Measurements from ENCODE around the gene ANKRD22.
"Not testable (repeated sequence)": the region's sequence is repeated elsewhere in the genome, so short reads cannot be mapped to it uniquely, and the experiment has no call there.

ANKRD22 gene

GRCh38 chr10:88877298-88877697 lies 25.7 kb upstream of the ANKRD22 start:
- DNase-seq = no peak

DNA sequence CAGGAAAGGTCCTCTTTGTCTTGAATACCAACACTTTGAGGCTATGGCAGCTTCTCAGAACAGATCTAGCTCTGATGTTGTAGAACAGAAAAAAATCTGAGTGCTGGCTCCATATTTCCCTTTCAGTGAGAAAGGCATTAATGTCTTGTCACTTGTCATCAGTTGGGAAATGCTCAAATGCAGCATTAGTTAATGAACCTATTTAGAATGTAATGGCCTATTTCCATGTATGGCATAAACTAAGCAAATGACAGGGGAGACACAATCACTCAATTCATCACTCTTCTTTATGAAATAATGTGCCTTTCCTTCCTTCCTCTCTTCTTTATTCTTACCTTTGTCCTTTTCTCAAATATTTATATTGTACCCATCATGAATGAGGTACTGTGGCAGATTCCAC lies 23.4 kb upstream of the ANKRD22 start:
- no peak for DNase-seq

- no peak for DNase-seq
Measured at GRCh38 chr10:88874281-88874680, 22.6 kb upstream of the ANKRD22 start.

GRCh38 chr10:88873757-88874156 lies 22.1 kb upstream of the ANKRD22 start:
- DNase-seq = no peak

GRCh38 chr10:88870089-88870488 lies 18.4 kb upstream of the ANKRD22 start:
- no peak for DNase-seq

GRCh38 chr10:88866454-88866853 lies 14.8 kb upstream of the ANKRD22 start:
- DNase-seq = no peak

- no peak for DNase-seq
Measured at GRCh38 chr10:88865281-88865876, 13.7 kb upstream of the ANKRD22 start.

- DNase-seq = no peak
Measured at GRCh38 chr10:88861036-88861435, 9.4 kb upstream of the ANKRD22 start.

GRCh38 chr10:88858491-88858890 lies 6.8 kb upstream of the ANKRD22 start:
- DNase-seq = no peak

DNA sequence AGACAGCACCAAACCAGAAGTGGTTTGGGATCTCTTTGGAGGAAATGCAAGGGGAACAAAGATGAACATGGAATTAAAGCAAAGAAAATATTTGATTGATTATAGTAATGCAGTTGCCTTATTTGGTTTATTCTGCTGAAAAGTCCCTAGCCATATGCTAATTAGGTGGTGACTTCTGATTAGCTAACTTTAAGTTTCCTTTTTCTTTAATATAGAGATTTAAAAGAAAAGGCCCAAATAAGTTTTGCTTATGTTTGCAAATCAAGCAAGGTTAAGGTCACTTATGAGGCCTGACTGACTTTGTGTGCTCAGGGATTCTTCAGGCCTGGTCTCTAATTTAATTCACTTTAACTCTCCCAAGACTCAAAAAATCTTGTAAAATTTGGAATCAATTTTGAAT lies 6.2 kb upstream of the ANKRD22 start:
- no peak for DNase-seq

- no peak for DNase-seq
Measured at GRCh38 chr10:88854684-88855083, 3.0 kb upstream of the ANKRD22 start.

DNA sequence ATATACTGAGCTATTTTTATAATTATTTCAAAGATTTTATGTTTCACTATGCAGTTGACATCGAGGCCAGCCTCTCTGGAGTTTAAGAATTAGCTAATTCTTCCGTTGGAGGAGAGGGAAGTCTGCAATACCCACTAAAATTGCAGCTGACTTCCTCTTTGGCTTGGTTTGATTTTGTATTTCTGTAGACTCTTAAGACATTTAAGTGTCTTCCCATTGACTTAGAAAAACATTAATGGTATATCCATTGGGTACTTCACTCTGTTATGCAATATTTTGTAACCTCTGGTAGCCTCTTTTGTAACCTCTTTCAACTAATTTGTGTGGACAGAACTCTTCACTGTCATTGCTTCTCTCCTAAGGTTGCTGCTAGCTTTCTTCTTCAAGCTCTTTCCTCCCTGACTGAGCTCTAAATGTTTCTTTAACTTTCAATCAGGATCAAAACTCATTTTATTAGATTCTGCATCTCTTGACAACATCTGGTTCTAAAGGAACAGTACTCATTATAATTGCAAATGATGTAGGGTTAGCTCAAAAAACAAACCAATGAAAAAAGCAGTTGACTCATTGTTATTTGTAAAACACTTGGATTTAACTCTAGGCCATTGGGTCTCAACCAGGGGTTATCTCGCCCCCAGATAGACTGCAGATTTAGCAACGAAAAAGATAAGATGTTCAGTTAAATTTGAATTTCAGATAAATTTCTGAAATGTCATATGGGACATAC lies 1.7 kb upstream of the ANKRD22 start:
- no peak for DNase-seq

GRCh38 chr10:88852327-88852726 lies 683 bp upstream of the ANKRD22 start:
- DNase-seq = no peak

GRCh38 chr10:88850712-88851111 lies 932 bp downstream of the ANKRD22 start:
- DNase-seq = no peak

DNA sequence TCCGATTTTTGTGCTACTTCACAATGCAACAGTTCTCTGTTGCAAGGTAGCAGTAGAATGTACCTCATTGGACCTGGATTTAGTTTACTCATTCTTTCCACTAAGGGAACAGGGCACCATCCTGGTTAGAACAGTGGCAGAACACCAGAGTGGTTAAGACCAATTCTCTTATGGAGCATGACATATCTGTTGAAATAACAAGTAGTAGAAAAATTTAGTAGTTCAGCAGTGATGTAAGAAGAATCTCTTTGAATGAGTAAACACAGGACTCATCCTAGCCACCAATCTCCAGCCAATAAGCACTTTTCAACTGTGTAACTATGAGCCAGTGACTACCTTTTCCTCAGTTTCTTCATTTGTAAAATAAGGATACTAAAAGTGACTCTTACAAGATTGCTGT lies 2.4 kb downstream of the ANKRD22 start:
- no peak for DNase-seq

DNA sequence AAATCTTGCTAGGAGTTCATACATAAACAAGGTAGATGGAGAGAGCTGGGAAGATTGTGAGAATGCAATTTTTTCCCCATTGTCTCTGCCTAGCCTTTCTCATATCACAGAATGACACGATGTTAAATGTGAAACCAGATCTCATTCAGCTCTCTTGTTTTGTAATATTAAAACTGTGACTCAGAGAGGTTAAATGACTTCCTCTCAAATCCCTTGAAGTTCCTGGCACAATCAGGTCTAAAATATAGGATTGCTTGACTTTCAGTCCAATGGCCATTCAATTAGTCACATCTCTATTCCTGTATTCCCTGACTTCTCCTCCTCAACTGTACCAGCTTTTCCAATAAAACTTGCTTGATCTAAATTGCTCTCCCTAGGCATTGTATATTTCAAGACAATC lies 3.1 kb downstream of the ANKRD22 start:
- DNase-seq = no peak

DNA sequence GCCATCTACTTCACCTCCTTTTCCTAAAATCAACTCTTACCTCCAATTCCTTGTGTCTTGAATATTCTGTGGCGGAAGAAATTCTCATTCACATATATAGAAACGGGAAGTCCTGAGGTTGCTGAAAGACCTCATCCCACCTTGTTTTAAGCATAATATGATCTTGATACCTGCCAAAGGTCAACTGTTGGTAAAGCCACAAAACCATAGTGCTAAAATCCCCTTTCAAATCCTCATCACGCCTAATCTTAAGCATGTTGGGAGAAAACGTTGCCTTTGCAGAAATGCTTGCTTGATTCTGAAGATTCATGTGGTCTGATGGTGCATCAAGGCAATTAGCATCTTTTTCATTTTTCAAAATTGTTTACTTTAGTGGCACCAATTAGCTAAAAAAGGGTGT lies 8.5 kb downstream of the ANKRD22 start:
- no peak for DNase-seq

GRCh38 chr10:88841316-88842111 lies 10.1 kb downstream of the ANKRD22 start:
- no peak for DNase-seq

DNA sequence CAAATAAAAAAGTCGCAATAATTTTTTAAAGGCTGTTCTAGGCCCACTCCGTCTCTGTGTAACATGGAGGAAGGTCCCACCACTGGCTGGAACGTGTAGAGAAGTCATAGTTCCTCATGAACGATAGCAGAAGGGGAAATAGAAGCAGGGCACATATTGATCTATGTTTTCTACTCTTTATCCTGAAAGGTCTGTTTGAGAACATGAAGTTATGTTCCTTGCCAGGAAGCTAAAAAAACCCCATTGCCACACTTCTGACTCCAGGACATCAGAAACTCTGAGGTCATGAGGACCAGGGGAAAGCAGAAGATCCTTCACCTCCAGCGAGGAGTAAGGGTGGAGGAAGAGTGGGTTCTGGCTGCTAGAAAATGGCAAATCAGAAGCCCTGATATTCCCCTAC lies 10.8 kb downstream of the ANKRD22 start:
- DNase-seq = no peak

GRCh38 chr10:88840104-88840503 lies 11.5 kb downstream of the ANKRD22 start:
- DNase-seq = no peak

GRCh38 chr10:88838766-88839350 lies 12.8 kb downstream of the ANKRD22 start:
- no peak for DNase-seq

DNA sequence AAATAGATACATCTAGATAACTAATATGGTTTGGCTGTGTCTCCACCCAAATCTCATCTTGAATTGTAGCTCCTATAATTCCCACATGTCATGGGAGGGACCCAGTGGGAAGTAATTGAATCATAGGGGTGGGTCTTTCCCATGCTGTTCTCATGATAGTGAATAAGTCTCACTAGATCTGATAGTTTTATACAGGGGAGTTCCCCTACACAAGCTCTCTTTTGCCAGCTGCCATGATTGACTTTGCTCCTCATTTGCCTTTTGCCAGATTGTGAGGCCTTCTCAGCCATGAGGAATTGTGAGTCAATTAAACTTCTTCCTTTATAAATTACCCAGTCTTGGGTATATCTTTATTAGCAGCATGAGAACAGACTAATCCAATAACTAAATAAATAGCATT lies 14.0 kb downstream of the ANKRD22 start:
- DNase-seq = not testable (repeated sequence)

GRCh38 chr10:88835910-88836221 lies 15.8 kb downstream of the ANKRD22 start:
- no peak for DNase-seq
